ENCODE measurements around the gene HSD17B11. TPM values are rescaled to one million over a fixed set of nuclear protein-coding genes. Genes with fewer than 3 reads are reported as not detected.
A peak's percentile ranks its signal among the peaks of the same experiment; 100 is the strongest.

HSD17B11 gene
- total RNA-seq, 1 experiment from 2014 or later, result 47.4 TPM

DNA sequence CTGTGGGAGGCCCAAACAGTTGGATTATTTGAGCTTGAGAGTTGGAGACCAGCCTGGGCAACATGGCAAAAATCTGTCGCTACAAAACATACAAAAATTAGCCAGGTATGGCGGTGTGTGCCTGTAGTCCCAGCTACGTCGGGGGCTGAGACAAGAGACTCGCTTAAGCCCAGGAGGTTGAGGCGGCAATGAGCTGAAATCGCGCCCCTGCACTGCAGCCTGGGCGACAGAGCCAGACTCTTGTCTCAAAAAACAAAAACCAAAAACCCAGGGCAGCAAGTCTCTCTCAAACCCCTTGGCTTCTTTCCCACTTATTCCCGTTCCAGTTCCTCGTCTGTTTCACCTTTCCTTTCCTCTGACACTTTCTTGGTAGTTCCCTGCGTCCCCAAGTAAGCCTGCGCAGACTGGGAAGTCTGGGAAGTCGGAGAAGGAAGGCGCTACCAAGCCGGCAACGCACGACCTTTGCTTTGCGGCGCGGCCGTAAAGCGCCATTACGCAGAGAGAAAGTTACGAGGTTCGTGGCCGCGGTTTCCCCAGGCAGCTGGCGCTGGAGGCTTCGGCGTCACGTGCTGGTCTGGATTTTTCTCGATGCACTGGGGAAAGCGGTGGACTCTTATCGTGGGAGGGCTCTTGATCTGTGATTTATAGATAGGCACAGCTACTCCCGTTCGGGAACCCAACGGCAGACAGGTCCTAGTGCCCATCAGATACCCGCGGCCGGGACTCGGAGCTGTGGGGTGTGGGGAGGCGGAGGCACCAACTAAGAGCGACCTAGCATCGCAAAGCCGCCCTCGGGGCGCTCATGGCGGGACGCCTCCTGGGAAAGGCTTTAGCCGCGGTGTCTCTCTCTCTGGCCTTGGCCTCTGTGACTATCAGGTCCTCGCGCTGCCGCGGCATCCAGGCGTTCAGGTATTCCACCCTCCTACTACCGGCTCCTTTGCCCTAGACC is 31.4 kb upstream of the HSD17B11 start, which contains the start of gene NUDT9:
NUDT9 (plus strand) TSS at position 470 of the 949 bp plus-strand sequence; CDS start at position 803, 333 bp downstream.
- CTCF ChIA-PET, result interaction anchor here (1.1 kb wide), 1 partner anchor 43 kb away, joined by 3 read pairs; no protein-coding TSS in a partner anchor
- DNase-seq (ENCODE audit: low read depth, low spot score), result peak; percentile 94
- TF ChIP-seq ZNF274 (IDR thresholded peaks at IDR 0.05; ENCODE audit: low read depth, low read length) (no peak), SP1 (IDR thresholded peaks at IDR 0.05; ENCODE audit: low read depth) (peak; percentile 80), POLR2AphosphoS5 (IDR thresholded peaks at IDR 0.05; ENCODE audit: low read depth, low read length) (peak; percentile 93), FOSL1 (IDR thresholded peaks at IDR 0.05; ENCODE audit: low read depth) (peak; percentile 72), EGR1 (IDR thresholded peaks at IDR 0.05; ENCODE audit: low read depth) (0 out of 2 replicates have a peak, but pooled peaks have one; percentile 27), SRF (IDR thresholded peaks at IDR 0.05; ENCODE audit: low read depth) (no peak), CEBPB (IDR thresholded peaks at IDR 0.05; ENCODE audit: low read depth) (no peak), TCF7L2 (IDR thresholded peaks at IDR 0.05; ENCODE audit: borderline replicate concordance, extremely low read depth, insufficient read depth, insufficient read length) (peak; percentile 76), YY1 (IDR thresholded peaks at IDR 0.05; ENCODE audit: extremely low read depth, insufficient replicate concordance, low read depth, low read length) (peak; percentile 56), CBX3 (IDR thresholded peaks at IDR 0.05; ENCODE audit: low read depth) (peak; percentile 98), ELF1 (IDR thresholded peaks at IDR 0.05; ENCODE audit: borderline replicate concordance, low read depth) (peak; percentile 49; the same call in 1 of the 2 replicates), JUND (IDR thresholded peaks at IDR 0.05) (no peak), EZH2 (IDR thresholded peaks at IDR 0.05) (no peak), ZFX (IDR thresholded peaks at IDR 0.05) (peak; percentile 88), SIN3A (IDR thresholded peaks at IDR 0.05; ENCODE audit: low read depth) (peak; percentile 83), RAD21 (IDR thresholded peaks at IDR 0.05; ENCODE audit: low read depth) (no peak)
- TF ChIP-seq, protein P1, sequence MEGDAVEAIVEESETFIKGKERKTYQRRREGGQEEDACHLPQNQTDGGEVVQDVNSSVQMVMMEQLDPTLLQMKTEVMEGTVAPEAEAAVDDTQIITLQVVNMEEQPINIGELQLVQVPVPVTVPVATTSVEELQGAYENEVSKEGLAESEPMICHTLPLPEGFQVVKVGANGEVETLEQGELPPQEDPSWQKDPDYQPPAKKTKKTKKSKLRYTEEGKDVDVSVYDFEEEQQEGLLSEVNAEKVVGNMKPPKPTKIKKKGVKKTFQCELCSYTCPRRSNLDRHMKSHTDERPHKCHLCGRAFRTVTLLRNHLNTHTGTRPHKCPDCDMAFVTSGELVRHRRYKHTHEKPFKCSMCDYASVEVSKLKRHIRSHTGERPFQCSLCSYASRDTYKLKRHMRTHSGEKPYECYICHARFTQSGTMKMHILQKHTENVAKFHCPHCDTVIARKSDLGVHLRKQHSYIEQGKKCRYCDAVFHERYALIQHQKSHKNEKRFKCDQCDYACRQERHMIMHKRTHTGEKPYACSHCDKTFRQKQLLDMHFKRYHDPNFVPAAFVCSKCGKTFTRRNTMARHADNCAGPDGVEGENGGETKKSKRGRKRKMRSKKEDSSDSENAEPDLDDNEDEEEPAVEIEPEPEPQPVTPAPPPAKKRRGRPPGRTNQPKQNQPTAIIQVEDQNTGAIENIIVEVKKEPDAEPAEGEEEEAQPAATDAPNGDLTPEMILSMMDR (IDR thresholded peaks at IDR 0.05 in 2 of 3, conservative IDR thresholded peaks at IDR 0.05 in 1 of 3; ENCODE audit: borderline replicate concordance in 1 of 3, insufficient read depth in 1 of 3, low read depth in 2 of 3, low read length in 2 of 3), result no peak
- TF ChIP-seq, protein P2, sequence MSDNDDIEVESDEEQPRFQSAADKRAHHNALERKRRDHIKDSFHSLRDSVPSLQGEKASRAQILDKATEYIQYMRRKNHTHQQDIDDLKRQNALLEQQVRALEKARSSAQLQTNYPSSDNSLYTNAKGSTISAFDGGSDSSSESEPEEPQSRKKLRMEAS (IDR thresholded peaks at IDR 0.05), result peak; percentile 98
- TF ChIP-seq, protein P3, sequence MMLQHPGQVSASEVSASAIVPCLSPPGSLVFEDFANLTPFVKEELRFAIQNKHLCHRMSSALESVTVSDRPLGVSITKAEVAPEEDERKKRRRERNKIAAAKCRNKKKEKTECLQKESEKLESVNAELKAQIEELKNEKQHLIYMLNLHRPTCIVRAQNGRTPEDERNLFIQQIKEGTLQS (IDR thresholded peaks at IDR 0.05), result no peak
- TF ChIP-seq, protein P4, sequence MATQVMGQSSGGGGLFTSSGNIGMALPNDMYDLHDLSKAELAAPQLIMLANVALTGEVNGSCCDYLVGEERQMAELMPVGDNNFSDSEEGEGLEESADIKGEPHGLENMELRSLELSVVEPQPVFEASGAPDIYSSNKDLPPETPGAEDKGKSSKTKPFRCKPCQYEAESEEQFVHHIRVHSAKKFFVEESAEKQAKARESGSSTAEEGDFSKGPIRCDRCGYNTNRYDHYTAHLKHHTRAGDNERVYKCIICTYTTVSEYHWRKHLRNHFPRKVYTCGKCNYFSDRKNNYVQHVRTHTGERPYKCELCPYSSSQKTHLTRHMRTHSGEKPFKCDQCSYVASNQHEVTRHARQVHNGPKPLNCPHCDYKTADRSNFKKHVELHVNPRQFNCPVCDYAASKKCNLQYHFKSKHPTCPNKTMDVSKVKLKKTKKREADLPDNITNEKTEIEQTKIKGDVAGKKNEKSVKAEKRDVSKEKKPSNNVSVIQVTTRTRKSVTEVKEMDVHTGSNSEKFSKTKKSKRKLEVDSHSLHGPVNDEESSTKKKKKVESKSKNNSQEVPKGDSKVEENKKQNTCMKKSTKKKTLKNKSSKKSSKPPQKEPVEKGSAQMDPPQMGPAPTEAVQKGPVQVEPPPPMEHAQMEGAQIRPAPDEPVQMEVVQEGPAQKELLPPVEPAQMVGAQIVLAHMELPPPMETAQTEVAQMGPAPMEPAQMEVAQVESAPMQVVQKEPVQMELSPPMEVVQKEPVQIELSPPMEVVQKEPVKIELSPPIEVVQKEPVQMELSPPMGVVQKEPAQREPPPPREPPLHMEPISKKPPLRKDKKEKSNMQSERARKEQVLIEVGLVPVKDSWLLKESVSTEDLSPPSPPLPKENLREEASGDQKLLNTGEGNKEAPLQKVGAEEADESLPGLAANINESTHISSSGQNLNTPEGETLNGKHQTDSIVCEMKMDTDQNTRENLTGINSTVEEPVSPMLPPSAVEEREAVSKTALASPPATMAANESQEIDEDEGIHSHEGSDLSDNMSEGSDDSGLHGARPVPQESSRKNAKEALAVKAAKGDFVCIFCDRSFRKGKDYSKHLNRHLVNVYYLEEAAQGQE (IDR thresholded peaks at IDR 0.05; ENCODE audit: low read depth), result no peak

More for the DNA sequence above, 31.4 kb upstream of the HSD17B11 start, which contains the start of gene NUDT9:
- RAD21 ChIA-PET (ENCODE audit: low non-redundant PET in 1 of 2, low total read pairs in 2 of 2, uncharacterized antibody in 2 of 2, unreplicated experiment in 2 of 2), result no interaction called here
- H3K9me3 ChIP-seq (ENCODE audit: control insufficient read depth in 1 of 2, insufficient read depth in 1 of 2, low read depth in 1 of 2, low read length in 2 of 2), result peaks cover 0 to 4% of the 10 kb centered on the region in 2 experiments; a peak in 1 of 4 replicates
- peak within 1 kb of the TSS; percentile 97 for H3K4me2 ChIP-seq (ENCODE audit: low read length)
- H3K27me3 ChIP-seq (ENCODE audit: insufficient read depth, low read length), result no peaks in the 10 kb centered on the region
- H3K4me3 ChIP-seq (replicated peaks in 1 of 2; ENCODE audit: low read depth in 1 of 2, low read length in 2 of 2), result peak within 1 kb of the TSS; percentile 82 to 84
- H3K9ac ChIP-seq (ENCODE audit: low read length), result peak within 1 kb of the TSS; percentile 82
- peaks cover 44% of the 10 kb centered on the region for H3K79me2 ChIP-seq (ENCODE audit: insufficient read depth, low read length)
- intact Hi-C loops (cut with micrococcal nuclease), result loop anchor here (2.0 kb wide), 1 partner anchor 32 kb away; the partner anchor contains the start of gene HSD17B11
- POLR2A ChIA-PET, result interaction anchor here (0.7 to 1.8 kb wide), 3 partner anchors 9 to 31 kb away, joined by 3 to 7 read pairs (median 6); partner anchors contain the start of gene HSD17B11
- H3K9me2 ChIP-seq (ENCODE audit: insufficient read depth), result no peaks in the 10 kb centered on the region
- H2AFZ ChIP-seq (ENCODE audit: low read depth, low read length, poor library complexity, severe bottlenecking), result peak within 1 kb of the TSS; percentile 87
- H3K4me1 ChIP-seq (ENCODE audit: control insufficient read depth in 1 of 2, insufficient read depth in 2 of 2, low read length in 2 of 2), result peaks cover 8 to 23% of the 10 kb centered on the region in 2 experiments; a peak in 3 of 4 replicates
- H3K27ac ChIP-seq (ENCODE audit: low read depth, low read length), result peak within 1 kb of the TSS; percentile 77
- TSS peak; percentile 97 for BruUV-seq (replicated peaks)
- H3K36me3 ChIP-seq (ENCODE audit: control insufficient read depth in 1 of 2, insufficient read depth in 2 of 2, low read length in 2 of 2), result no peaks in the 10 kb centered on the region
- peak; percentile 91 for ATAC-seq
- no peaks in the 10 kb centered on the region for H4K20me1 ChIP-seq (ENCODE audit: insufficient read depth)
